HG02571 (cell line): ENCODE results near the gene GALR3.

ENCODE experiments used
- ATAC-seq: cut with Tn5 transposase; IDR thresholded peaks from one replicate; pipeline ENCODE4 v1.9.1; 2021; ENCODE audit warnings: mild to moderate bottlenecking, moderate library complexity; ENCODE audit not compliant: unreplicated experiment

Gene GALR3

DNA sequence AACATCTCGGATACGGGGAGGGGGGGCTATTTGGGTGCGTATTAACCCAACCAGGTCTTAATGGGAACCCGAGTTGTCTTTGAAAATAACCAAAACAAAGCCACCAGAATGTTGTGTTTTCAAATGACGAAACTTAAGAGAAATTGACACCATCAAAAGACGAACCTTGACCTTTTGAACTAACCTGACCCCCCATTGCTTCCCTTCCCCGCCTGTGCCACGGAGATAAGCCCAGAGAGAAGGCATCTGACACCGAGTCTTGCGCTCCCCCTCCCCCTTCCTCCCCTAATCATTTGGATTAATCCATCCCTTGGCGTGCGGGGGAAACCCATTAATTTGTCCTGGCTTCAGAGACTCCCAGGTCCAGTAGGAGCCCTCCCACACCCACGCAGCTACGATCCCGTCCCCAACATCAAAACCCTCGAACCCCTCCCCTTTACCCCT, 20.0 kb upstream of the GALR3 start:
- no peak for ATAC-seq

DNA sequence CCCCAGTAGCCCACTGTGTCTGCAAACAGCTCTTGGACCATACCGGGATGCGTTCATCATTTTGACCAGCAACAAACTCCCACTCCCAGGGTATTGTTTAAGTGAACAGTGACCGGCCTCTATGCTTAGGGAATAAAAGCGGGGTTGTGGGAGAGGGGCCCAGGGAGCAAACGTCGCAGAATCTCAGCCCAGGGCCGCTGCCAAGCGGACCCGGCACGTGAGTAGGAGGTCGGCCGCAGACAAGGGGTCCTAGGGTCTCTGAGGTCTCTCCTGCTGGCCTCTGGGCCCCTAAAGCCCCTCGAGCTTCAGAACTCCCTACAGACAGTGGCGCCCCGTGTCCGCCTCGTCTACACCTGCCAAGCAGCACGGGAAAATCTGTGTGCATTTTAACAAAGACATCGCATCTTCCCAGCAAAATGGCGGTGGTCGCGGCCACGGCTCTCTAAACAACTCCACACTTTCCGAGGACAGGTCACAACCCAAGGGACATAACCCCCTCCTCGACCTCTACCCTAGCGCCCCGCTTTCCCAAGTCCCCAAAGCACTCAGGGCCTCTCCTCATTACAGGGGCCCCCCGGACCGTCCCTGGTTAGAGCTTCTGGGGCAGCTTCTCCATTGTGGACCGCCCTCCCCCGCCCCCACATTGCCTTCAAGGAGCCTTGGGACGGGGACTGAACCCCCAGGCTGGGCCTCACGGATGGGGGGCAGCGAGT, 19.4 kb upstream of the GALR3 start:
- ATAC-seq: no peak

DNA sequence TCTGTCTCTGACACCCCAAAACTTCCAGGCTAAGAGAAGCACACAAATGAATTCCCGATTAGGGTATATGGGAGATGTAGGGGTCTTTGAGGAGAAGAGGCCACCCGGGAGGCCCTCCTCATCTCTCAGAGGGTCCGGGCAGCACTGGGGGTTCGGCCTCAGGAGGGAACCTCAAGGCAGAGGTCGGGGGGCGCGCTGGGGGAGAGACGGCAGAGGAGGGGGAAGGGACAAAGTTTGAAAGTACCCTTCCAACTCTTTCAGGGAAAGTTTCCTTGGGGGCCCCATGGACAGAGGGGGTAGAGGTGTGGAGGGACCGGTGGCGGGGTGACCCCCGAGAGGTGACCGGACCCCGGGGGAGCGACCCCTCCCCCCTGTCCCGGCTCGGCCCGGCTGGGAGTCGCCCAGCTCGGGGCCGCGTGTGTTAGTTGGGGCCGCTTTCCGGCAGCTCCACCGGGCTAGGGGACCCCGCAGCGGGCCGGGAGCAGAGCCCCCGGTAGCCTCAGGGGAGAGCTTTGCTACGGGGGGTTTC, 18.8 kb upstream of the GALR3 start:
- no peak for ATAC-seq

DNA sequence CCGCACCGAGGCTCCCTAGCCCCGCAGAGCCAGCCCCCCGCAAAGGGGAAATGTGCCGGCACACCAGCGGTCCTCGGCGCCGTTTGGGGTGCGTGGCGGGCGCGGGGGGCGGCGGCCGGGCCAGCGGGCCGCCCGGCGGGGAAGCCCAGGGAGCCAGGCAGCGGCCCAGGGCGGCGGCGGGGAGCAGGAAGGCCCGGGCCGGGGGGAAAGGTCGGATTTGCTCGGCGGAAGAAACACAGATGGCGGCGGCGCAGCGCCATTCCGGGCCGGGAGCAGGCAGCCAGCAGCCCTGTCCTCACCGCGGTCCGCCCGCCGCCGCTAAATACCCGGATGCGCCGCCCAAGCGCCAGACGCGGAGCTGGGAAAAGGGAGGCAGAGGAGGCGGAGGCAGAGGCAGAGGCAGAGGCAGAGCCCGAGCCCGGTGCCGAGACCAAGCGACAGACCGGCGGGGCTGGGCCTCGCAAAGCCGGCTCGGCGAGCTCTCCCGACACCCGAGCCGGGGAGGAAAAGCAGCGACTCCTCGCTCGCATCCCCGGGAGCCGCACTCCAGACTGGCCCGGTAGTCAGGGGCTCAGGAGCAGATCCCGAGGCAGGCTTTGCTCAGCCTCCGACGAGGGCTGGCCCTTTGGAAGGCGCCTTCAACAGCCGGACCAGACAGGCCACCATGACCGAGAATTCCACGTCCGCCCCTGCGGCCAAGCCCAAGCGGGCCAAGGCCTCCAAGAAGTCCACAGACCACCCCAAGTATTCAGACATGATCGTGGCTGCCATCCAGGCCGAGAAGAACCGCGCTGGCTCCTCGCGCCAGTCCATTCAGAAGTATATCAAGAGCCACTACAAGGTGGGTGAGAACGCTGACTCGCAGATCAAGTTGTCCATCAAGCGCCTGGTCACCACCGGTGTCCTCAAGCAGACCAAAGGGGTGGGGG, 18.0 kb upstream of the GALR3 start:
- ATAC-seq: no peak

DNA sequence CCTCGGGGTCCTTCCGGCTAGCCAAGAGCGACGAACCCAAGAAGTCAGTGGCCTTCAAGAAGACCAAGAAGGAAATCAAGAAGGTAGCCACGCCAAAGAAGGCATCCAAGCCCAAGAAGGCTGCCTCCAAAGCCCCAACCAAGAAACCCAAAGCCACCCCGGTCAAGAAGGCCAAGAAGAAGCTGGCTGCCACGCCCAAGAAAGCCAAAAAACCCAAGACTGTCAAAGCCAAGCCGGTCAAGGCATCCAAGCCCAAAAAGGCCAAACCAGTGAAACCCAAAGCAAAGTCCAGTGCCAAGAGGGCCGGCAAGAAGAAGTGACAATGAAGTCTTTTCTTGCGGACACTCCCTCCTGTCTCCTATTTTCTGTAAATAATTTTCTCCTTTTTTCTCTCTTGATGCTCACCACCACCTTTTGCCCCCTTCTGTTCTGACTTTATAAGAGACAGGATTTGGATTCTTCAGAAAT, 17.3 kb upstream of the GALR3 start:
- no peak for ATAC-seq

DNA sequence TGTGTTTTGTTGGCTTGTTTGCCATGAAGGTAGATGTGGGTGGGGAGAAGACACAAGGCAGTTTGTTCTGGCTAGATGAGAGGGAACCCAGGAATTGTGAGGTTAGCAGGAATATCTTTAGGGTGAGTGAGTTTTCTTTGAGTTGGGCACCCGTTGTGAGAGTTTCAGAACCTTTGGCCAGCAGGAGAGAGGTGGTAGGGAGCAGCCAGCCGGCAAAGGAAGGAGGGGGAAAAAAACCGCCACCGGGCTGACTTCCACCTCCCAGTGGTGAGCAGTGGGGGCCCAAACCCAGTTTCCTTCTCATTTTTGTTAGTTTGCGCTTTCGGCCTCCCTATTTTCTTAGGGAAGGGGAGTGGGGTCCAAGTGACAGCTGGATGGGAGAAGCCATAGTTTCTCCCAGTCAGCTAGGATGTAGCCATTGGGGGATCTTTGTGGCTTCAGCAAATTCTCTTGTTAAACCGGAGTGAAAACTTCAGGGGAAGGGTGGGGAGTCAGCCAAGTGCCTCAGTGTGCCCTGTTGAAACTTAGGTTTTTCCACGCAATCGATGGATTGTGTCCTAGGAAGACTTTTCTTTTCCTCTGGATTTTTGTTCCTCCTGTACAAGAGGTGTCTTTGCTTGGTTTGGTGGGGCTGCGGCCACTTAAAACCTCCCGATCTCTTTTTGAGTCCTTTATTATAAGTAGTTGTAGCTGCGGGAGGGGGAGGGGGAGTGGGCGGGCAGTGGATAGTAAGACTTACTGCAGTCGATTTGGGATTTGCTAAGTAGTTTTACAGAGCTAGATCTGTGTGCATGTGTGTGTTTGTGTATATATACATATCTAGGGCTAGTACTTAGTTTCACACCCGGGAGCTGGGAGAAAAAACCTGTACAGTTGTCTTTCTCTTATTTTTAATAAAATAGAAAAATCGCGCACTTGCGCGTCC, 16.5 kb upstream of the GALR3 start:
- no peak for ATAC-seq

DNA sequence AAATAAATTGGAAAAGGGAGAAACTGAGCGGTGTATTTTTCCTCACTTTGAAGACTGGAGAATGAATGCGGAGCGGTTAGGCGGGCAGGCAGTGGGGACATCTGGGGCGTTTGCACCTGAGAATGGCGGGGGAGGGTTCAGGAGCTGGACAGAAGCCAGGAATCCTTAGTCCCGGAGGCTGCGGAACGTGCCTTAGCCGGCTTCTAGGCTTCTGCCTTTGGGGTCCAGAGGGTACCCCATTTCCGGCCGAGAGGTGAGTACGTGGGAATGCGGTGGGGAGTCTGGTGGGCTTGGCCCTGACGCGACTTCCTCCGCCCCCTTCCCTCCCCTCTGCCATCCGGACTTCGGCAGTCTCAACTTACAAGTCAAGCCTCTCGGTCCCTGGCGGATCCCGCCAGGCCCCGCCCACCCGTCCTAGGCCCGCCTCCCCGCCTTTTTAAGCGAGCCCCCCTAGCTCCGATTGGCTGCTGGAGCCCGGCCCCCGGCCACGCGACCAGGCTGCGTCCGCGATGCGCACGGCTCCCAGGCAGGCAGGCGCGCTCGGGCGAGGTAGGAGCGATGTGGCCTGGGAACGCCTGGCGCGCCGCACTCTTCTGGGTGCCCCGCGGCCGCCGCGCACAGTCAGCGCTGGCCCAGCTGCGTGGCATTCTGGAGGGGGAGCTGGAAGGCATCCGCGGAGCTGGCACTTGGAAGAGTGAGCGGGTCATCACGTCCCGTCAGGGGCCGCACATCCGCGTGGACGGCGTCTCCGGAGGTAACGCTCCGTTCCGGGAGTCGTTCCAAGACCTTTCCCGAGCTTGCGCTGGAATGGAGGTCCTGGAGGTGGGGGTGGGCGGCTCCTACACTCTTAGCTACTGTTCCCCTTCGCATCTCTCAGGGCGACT, 15.5 kb upstream of the GALR3 start, which contains the start of gene GCAT:
Gene GCAT (plus strand): TSS at position 525 of the 884 bp plus-strand sequence. CDS start 34 bp downstream, at position 559.
- peak; percentile 69 for ATAC-seq

DNA sequence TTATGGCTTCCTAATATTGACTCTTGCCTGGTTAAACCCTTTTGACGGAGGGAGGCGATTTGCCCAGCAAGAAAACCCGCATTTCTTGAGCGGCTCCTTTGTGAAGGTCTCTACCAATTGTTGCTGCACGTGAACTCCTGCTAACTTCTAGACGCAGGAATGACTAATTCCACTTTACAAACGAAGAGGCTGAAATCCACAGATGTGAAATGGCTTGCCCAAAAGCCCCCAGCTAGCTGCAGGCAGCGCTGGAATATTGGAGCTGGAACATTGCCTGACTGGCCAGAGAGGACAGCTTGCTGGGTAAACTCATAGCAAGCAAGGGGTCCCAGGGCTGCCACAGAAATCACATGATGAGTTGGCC, 14.9 kb upstream of the GALR3 start:
- ATAC-seq: no peak

DNA sequence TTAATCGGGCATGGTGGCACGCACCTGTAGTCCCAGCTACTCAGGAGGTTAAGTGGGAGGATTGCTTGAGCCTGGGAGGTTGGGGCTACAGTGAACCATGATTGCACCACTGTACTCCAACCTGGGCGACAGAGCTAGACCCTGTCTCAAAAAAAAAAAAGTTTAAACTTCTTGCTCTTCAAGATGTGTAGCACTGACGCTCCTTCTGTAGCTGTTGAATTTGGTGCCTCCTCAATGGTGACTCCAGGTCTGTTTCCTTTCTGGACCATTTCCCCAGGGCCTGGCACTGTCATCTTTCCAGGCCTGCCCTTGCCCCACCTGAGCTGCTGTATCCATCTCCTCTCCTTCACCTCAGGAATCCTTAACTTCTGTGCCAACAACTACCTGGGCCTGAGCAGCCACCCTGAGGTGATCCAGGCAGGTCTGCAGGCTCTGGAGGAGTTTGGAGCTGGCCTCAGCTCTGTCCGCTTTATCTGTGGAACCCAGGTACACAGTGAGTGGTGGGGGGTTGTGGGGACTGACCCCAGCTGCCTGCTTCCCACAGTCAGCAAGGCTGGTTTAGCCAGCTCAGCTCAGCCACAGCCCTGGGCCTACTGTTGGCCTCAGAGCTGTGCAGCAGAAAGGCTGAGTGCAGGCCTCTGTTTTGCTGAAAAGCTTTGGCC, 13.4 kb upstream of the GALR3 start:
- ATAC-seq: no peak

DNA sequence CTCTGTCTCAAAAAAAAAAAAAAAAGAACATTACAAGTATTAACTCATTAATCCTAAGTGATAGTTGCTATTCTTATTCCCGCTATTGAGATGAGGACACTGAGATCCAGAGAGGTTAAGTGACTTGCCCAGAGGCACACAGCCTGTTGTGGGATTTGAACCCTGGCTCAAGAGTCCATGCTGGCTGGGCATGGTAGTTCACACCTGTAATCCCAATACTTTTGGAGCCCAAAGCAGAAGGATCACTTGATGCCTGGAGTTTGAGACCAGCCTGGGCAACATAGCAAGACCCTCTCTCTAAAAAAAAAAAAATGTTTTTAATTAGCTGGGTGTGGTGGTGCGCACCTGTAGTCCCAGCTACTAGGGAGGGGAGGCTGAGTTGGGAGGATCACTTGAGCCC, 11.3 kb upstream of the GALR3 start:
- no peak for ATAC-seq

DNA sequence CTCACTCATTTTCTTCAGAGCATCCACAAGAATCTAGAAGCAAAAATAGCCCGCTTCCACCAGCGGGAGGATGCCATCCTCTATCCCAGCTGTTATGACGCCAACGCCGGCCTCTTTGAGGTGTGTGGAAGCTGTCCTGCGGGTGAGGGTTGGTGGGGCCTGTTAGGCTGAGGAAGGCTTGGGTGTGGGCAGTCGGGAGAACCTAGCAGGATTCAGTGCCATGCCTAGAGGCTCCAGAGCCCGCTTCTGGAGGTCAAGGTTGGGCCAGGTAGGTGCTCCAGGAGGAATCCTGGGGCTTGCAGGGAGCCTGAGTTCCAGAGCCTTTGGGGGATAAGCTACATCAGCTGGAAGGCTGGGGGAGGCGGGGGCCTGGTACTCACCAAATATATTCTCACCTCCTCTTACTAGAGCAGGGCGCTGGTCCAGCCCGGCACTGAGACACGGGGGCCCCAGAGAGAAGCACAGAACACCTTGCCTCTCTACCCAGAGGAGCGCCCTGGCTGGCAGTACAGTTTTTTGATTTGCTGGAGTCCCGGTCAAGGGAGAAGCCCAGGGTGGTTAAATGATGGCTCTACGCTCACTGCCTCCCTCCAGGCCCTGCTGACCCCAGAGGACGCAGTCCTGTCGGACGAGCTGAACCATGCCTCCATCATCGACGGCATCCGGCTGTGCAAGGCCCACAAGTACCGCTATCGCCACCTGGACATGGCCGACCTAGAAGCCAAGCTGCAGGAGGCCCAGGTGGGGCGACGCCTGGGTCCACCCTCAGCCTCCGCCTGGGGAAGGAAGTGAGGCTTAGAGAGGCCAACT, 10.1 kb upstream of the GALR3 start:
- no peak for ATAC-seq

DNA sequence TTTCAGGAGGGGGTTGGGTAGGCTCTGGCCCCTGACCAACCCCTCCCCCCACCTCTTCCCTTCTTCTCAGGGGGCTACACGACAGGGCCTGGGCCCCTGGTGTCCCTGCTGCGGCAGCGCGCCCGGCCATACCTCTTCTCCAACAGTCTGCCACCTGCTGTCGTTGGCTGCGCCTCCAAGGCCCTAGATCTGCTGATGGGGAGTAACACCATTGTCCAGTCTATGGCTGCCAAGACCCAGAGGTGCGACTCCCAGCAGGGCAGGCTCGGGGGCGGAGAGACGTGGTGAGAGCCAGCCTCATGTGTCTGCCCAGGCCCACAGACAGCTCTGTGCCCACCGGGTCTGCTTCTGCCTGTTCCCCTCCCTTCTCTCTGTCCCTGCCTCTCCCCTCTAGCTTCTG, 7.6 kb upstream of the GALR3 start:
- ATAC-seq: no peak

DNA sequence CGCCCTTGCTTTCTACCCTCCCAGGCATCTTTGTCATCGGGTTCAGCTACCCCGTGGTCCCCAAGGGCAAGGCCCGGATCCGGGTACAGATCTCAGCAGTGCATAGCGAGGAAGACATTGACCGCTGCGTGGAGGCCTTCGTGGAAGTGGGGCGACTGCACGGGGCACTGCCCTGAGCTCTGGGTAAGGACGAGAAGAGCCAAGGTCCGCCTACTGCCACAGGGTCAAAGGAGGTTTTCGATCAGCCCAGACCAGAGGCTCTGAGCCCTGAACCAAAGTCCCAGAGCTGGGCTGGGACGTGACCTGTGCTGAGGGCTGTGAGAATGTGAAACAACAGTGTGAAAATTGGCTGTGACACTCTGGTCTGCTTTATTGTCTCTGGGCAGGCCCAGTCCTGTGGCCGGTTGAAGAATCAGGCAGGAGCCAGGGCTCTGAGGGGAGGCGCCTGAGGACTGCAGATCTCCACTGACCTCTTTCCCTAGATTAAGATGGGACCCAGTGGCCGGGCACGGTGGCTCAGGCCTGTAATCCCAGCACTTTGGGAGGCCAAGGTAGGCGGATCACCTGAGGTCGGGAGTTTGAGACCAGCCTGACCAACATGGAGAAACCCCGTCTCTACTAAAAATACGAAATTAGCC, 6.5 kb upstream of the GALR3 start:
- no peak for ATAC-seq

DNA sequence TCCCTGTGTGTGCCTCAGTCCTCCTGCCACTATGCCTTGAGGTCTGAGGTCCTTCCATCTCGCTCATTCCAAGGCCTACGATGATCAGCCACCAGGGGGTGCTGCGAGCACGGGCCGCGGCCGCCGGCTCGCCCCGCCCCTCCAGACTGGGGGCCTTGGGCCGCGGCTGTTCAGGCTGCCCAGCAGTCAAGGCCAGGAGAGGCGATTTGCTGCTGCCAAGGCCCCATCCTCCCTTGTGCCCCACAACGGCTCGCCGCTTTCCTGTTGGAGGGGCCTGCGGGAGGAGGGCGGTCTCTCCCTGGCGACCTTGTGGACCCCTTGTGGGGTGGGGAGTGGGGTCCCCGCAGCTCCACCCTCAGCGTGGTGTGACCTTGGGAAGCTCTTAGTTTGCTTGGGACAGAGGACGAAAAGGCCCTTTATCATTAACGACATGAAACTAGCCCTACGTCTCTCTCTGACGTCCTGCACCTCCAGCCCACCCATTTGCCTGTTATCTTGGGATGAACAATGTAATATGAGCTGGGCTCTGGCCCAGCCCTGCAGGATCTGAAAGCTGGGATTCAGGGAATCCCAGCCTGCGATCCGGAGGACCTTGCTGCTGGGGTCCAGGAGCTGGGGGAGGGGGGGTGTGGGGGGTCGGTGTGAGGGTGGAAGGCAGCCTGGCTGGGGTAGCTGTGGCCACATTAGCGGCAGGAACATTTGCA, 5.3 kb upstream of the GALR3 start:
- no peak for ATAC-seq

DNA sequence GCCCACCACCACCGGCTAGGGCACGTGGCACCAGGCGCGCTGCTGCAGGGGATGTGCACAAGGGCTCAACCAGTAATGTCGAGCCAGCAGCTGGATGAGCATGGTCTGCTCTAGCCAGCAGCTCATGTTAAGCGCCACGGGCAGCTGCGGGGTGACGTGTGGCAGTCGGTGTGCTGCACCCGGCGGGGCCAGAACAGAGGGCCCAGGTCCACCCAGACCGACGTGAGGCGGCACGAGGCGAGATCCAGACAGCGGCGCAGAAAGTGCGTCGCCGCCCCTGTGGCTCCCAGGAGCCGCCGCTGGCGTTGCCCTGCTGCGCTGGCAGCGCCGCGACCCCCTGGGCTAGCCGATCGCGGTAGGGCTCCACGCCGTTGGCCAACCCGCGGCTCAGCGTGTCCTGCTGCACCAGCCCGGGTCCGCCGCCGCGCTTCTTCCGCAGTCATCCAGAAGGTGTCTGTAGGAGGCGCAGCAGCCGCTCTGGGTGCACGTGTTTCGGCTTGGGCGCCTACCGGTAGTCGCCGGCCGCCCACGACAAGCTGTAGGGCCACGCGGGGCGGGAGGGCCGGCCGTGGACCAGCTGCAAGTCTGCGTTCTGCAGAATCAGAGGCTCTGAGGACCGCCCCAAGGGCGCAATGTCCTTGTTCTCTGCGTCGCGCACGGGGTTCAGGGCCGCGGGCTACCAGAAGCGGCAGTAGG, 4.6 kb upstream of the GALR3 start:
- ATAC-seq: no peak

DNA sequence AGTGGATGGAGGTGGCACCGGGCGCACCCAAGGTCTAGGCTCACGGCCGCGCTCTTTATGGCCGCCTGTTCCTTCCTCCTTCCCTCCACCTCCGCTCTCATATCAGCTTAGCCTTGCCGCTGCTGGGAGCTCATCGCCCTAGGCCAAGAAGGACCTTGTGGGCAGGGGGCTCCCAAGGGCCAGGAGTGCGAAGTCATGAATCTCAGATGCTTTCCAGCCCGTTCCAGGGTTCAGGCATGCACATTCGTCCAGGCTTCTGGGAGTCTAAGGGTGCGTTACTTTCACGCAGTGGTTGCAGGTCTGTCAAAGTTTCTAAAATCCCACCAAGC, 4.1 kb upstream of the GALR3 start:
- no peak for ATAC-seq

DNA sequence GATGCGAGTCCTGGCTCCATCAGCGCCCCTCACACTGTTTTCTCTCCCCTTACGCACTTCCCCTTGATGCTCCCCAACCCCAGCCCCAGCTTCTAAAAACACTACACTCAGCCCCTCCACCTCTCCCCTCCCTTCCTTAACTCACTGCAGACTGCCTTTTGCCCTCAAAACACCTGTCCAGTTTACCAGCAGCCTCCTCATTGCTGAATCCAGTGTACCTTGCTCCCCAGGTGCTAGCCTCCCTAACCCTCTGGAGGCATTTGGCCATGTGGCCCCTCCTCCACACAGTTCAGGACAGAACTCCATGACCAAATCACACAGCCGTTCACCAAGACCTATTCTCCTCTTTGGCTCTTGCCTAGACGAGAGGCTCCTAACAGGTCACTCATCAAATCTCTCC, 2.8 kb upstream of the GALR3 start:
- no peak for ATAC-seq
